Thoracic aorta (tissue), 2 donors: ENCODE results near the gene PVRIG. TPM values are rescaled to one million over a fixed set of nuclear protein-coding genes. Genes with fewer than 3 reads are reported as not detected.
"Not testable (repeated sequence)": the region's sequence is repeated elsewhere in the genome, so short reads cannot be mapped to it uniquely, and the experiment has no call there.

Source experiments
- ATAC-seq: fragments of 150-250 bp; one replicate; pipeline ENCODE4 v1.8.0; 2017; ENCODE audit warnings: low read depth; ENCODE audit not compliant: insufficient number of reproducible peaks, low FRiP score
- DNase-seq: peaks from one replicate; pipeline ENCODE4 v3.0.0-alpha.2; 2020; ENCODE audit warnings: low spot score
- H3K27ac ChIP-seq, 2 donors: fragments of 200-600 bp; sonication (generic); 1 replicate in 1 of 2; 2 replicates in 1 of 2; pipeline ENCODE4 v1.5.1; 2016; ENCODE audit warnings: mild to moderate bottlenecking in 2 of 2, moderate library complexity in 2 of 2
- H3K27me3 ChIP-seq: fragments of 200-600 bp; sonication (generic); replicated peaks from 2 replicates; pipeline ENCODE4 v1.6.0; 2016; ENCODE audit warnings: mild to moderate bottlenecking; ENCODE audit not compliant: insufficient read depth
- H3K36me3 ChIP-seq: fragments of 200-600 bp; sonication (generic); one replicate; pipeline ENCODE4 v1.5.1; 2016
- H3K4me1 ChIP-seq, 2 donors: fragments of 200-600 bp; sonication (generic); 1 replicate in 1 of 2; 2 replicates in 1 of 2; pipeline versions ENCODE4 v1.5.1 to v1.6.0; 2016; ENCODE audit warnings: low read depth in 2 of 2, mild to moderate bottlenecking in 1 of 2; ENCODE audit not compliant: control insufficient read depth in 1 of 2
- H3K4me3 ChIP-seq: fragments of 200-600 bp; sonication (generic); 2 replicates; pipeline ENCODE4 v1.5.1; 2016; ENCODE audit warnings: mild to moderate bottlenecking
- H3K9me3 ChIP-seq: fragments of 200-600 bp; sonication (generic); 2 replicates; pipeline ENCODE4 v1.5.1; 2016
- CTCF ChIP-seq: fragments of 200-600 bp; sonication (generic); IDR thresholded peaks from one replicate; pipeline ENCODE4 v1.5.1; 2019; ENCODE audit warnings: antibody characterized with exemption
- total RNA-seq, 2 donors: library from RNA; depleted of rRNA; stranded (reverse); fragments of >200 nt; gene quantifications; one replicate each; pipeline versions ENCODE4 v1.1.0 to v1.2.3, GENCODE V29; 2016

Gene PVRIG
- total RNA-seq, 2 donors from 2014 or later, result 0.78 TPM; not detected in 1

- no peaks in the 10 kb centered on the region for H3K36me3 ChIP-seq
- H3K4me3 ChIP-seq, result no peak overlapping the region
- ATAC-seq, result no peak
- no peak overlapping the region for H3K27ac ChIP-seq
- DNase-seq, result no peak
- no peak for TF ChIP-seq CTCF
- no peaks in the 10 kb centered on the region for H3K9me3 ChIP-seq
- H3K4me1 ChIP-seq, result no peaks in the 10 kb centered on the region
- no peaks in the 10 kb centered on the region for H3K27me3 ChIP-seq
Measured at GRCh38 chr7:100185726-100186125, 34.0 kb upstream of the PVRIG start.

- no peaks in the 10 kb centered on the region for H3K9me3 ChIP-seq
- DNase-seq (no peak), ATAC-seq (no peak)
- no peak for TF ChIP-seq CTCF
- no peak overlapping the region for H3K27ac ChIP-seq
- H3K4me3 ChIP-seq, result no peak overlapping the region
- no peaks in the 10 kb centered on the region for H3K36me3 ChIP-seq
- no peaks in the 10 kb centered on the region for H3K27me3 ChIP-seq
- no peaks in the 10 kb centered on the region for H3K4me1 ChIP-seq
Measured at GRCh38 chr7:100189061-100189460, 30.7 kb upstream of the PVRIG start.

DNA sequence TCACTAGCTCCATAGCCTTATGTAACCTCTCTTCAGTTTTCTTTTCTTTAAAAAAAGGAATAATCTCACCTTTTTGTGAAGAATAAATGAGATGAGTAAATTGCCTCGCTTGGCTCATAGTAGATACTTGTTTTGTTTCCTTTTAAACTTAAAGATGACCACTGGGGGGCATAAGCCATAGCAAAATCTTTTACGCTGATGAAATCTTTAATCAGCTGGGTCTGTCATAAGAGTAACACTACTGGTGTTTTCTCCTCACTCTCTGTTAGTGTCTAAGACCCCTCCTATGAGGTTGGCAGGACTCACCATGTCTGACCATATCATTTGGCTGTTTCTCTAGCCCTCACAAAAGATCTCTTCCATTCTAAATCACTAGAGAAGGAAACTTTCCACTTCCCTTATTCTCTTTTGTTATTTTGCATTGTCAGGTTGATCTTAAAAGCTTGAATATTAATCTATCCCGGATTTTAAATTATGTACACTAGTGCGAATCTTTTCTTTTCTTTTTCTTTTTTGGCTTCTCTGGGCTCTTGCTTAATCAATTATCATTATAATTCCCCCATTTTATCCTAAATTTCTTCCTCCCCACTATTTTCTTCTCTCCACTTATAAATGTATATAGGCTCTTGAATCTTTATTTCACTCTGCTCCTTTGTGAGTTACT is 29.6 kb upstream of the PVRIG start:
- H3K4me3 ChIP-seq, result no peak overlapping the region
- ATAC-seq, result no peak

GRCh38 chr7:100191775-100192174 is 28.0 kb upstream of the PVRIG start:
- ATAC-seq, result no peak
- Histone ChIP-seq H3K27ac (no peak overlapping the region), H3K27me3 (no peaks in the 10 kb centered on the region), H3K36me3 (no peaks in the 10 kb centered on the region), H3K4me3 (no peak overlapping the region), H3K9me3 (no peaks in the 10 kb centered on the region), H3K4me1 (no peaks in the 10 kb centered on the region)
- DNase-seq, result no peak
- TF ChIP-seq CTCF, result no peak

More for the DNA sequence above, 29.6 kb upstream of the PVRIG start:
- TF ChIP-seq CTCF, result peak; percentile 13
- no peak for DNase-seq
- Histone ChIP-seq H3K9me3 (no peaks in the 10 kb centered on the region), H3K4me1 (no peaks in the 10 kb centered on the region), H3K36me3 (no peaks in the 10 kb centered on the region), H3K27me3 (no peaks in the 10 kb centered on the region), H3K27ac (no peak overlapping the region)

DNA sequence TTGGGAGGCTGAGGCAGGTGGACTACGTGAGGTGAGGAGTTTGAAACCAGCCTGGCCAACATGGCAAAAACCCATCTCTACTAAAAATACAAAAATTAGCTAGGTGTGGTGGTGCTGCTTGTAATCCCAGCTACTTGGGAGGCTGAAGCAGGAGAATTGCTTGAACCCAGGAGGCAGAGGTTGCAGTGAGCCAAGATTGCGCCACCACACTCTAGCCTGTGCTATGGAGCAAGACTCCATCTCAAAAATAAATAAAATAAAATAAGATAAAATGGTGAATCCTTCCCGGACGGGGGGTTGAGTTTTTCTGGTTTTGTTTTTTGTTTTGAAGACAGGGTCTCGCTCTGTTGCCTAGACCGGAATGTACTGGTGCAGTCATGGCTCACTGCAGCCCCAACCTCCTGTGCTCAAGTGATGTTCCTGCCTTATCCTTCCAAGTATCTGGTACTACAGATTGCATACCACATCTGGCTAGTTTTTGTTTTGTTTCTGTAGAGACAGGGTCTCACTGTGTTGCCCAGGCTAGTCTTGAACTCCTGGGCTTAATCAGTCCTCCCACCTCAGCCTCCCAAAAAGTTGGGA is 27.4 kb upstream of the PVRIG start:
- not testable (repeated sequence) for H3K4me1 ChIP-seq, DNase-seq, H3K27ac ChIP-seq, H3K36me3 ChIP-seq, H3K27me3 ChIP-seq, H3K9me3 ChIP-seq, H3K4me3 ChIP-seq, ATAC-seq
